ENCODE data around the gene RNF217.

DNA sequence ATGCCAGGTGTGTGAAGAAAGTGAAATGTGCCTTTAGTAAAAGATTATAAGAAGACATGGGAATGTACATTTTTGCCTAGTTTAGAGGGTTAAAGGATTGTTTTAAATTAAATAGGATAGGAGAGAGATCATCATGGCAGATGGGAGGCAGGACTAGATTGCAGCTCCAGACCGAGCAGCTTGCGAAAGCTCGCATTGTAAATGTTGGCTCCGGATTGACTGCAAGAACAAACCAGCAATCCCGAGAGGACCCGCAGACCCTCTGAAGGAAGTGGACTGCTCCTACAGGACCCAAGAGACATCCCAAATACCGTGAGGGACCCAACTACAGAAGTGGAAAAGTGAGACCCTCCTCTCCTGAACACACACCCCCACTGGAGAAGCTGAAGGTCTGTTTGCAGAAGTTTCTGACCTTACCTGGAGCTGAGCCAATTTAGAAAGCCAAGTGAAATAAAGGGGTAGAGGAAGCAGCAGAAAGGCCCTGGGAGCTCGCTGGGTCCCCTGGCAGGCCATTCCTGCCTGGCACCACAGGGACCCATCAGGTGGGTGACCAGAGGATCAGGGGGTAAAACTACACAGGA lies 161.3 kb downstream of the RNF217 start:
- TF ChIP-seq POLR2A (IDR thresholded peaks at IDR 0.05; ENCODE audit: low read depth, low read length): no peak
- no peak for TF ChIP-seq POLR2AphosphoS5 (IDR thresholded peaks at IDR 0.05; ENCODE audit: low read depth, low read length)
- TF ChIP-seq TAF1 (IDR thresholded peaks at IDR 0.05; ENCODE audit: borderline replicate concordance, low read depth, low read length): no peak

All from GM12892 (cell line).